Inflammatory macrophage (primary cell): ENCODE measurements around the gene IKBIP.
"Not testable (repeated sequence)": the region's sequence is repeated elsewhere in the genome, so short reads cannot be mapped to it uniquely, and the experiment has no call there.

Experiments
- DNase-seq, 2 donors: peaks; one replicate each; pipeline ENCODE4 v3.0.0-alpha.2; 2020 to 2022

The IKBIP gene

GRCh38 chr12:98635657-98636323 lies 8.8 kb downstream of the IKBIP start:
- no peak for DNase-seq

- peak; percentile 81 to 97 for DNase-seq
Measured at GRCh38 chr12:98618952-98619351, 25.6 kb downstream of the IKBIP start.

- peak; percentile 41 to 46 for DNase-seq
Measured at GRCh38 chr12:98612696-98613334, 31.8 kb downstream of the IKBIP start.

- peak; percentile 27 to 85 for DNase-seq
Measured at GRCh38 chr12:98610596-98610995, 34.0 kb downstream of the IKBIP start.

- peak in 1 of 2 donors; percentile 56 for DNase-seq
Measured at GRCh38 chr12:98606359-98606988, 38.1 kb downstream of the IKBIP start.

GRCh38 chr12:98601924-98602323 lies 42.7 kb downstream of the IKBIP start:
- DNase-seq, result no peak

- not testable (repeated sequence) for DNase-seq
Measured at GRCh38 chr12:98597313-98597712, 47.3 kb downstream of the IKBIP start.

- no peak for DNase-seq
Measured at GRCh38 chr12:98595243-98595988, 49.2 kb downstream of the IKBIP start.

GRCh38 chr12:98594050-98594835 lies 50.3 kb downstream of the IKBIP start:
- peak; percentile 53 to 64 for DNase-seq

- peak; percentile 98 to 99 for DNase-seq
Measured at GRCh38 chr12:98593351-98594049, 51.1 kb downstream of the IKBIP start, which contains the start of gene SLC25A3. Gene SLC25A3, plus strand, starts transcription at chr12:98593686. Its CDS starts 293 bp downstream, at chr12:98593979.

GRCh38 chr12:98592825-98593322 lies 51.7 kb downstream of the IKBIP start:
- peak in 1 of 2 donors; percentile 8 for DNase-seq

GRCh38 chr12:98591209-98591608 lies 53.4 kb downstream of the IKBIP start:
- DNase-seq, result peak in 1 of 2 donors; percentile 25

- DNase-seq, result no peak
Measured at GRCh38 chr12:98587084-98587483, 57.5 kb downstream of the IKBIP start.

- DNase-seq, result no peak
Measured at GRCh38 chr12:98582093-98582492, 62.5 kb downstream of the IKBIP start.

GRCh38 chr12:98581101-98581500 lies 63.5 kb downstream of the IKBIP start:
- no peak for DNase-seq

- no peak for DNase-seq
Measured at GRCh38 chr12:98580695-98581094, 63.9 kb downstream of the IKBIP start.

- no peak for DNase-seq
Measured at GRCh38 chr12:98579835-98580234, 64.8 kb downstream of the IKBIP start.

- DNase-seq, result no peak
Measured at GRCh38 chr12:98579347-98579746, 65.2 kb downstream of the IKBIP start.

- no peak for DNase-seq
Measured at GRCh38 chr12:98578821-98579220, 65.8 kb downstream of the IKBIP start.

- DNase-seq, result no peak
Measured at GRCh38 chr12:98578392-98578791, 66.2 kb downstream of the IKBIP start.

GRCh38 chr12:98576795-98577194 lies 67.8 kb downstream of the IKBIP start:
- DNase-seq, result not testable (repeated sequence)
